ENCODE measurements around the gene OR1L8. TPM values are rescaled to one million over a fixed set of nuclear protein-coding genes. Genes with fewer than 3 reads are reported as not detected.

OR1L8 gene
- polyA plus RNA-seq, 3 donors, result not detected

DNA sequence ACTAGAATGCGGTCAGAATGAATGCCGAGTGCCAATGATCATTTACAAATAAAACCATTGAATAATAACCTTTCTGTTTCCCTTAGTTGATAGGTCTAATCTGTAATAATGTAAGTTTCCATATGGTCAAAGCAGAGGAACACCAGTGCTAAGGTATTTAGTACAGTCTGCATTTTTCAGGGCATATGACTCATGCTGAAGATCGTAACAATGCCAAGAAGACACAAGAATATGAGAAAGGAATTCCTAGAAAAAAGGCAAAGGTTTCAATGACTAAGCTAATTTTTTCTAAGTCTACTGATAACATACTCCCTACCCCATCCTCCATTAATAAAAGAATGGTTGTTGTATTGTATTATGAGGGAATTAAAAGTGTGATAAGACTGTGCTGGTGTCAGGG, 2.8 kb downstream of the OR1L8 start:
- WGBS (ENCODE audit: insufficient coverage), result no CpG with 5 or more reads among the region's 3 CpGs
- peaks cover 0 to 7% (median 0%) of the 10 kb centered on the region in 3 donors for H3K27me3 Mint-ChIP-seq (ENCODE audit: low read depth in 3 of 3)
- no peak overlapping the region for H3K4me3 ChIP-seq (replicated peaks in 1 of 3; ENCODE audit: low read depth in 2 of 3, low read length in 3 of 3)
- H3K4me3 Mint-ChIP-seq, result no peak overlapping the region
- no peaks in the 10 kb centered on the region for H3K36me3 Mint-ChIP-seq
- no peaks in the 10 kb centered on the region for H3K36me3 ChIP-seq (replicated peaks in 1 of 2; ENCODE audit: control insufficient read depth in 1 of 2, insufficient read depth in 2 of 2, low read length in 2 of 2)
- H3K27ac Mint-ChIP-seq, result no peak overlapping the region
- intact Hi-C loops (cut with micrococcal nuclease), result no loop called here
- no peaks in the 10 kb centered on the region for H3K27me3 ChIP-seq (ENCODE audit: control insufficient read depth in 2 of 2, insufficient read depth in 2 of 2, low read length in 2 of 2)
- H3K79me2 ChIP-seq (ENCODE audit: insufficient read depth, low read length), result no peaks in the 10 kb centered on the region
- TF ChIP-seq CTCF (IDR thresholded peaks at IDR 0.05), result no peak
- no peak overlapping the region for H3K4me2 ChIP-seq (replicated peaks; ENCODE audit: extremely low read depth, low read length, poor library complexity, severe bottlenecking)
- peaks cover 0 to 2% of the 10 kb centered on the region in 2 donors for H3K9me3 ChIP-seq (replicated peaks in 1 of 2; ENCODE audit: control insufficient read depth in 1 of 2, insufficient read depth in 1 of 2, low read length in 2 of 2)
- peaks cover 0 to 11% (median 6%) of the 10 kb centered on the region in 7 donors for H3K9me3 Mint-ChIP-seq
- no peaks in the 10 kb centered on the region for H4K20me1 ChIP-seq (ENCODE audit: insufficient read depth, low read length)
- H3K9ac ChIP-seq (ENCODE audit: insufficient read depth, low read length, poor library complexity, severe bottlenecking), result no peak overlapping the region
- no peaks in the 10 kb centered on the region for H3K4me1 Mint-ChIP-seq
- no peak for DNase-seq
- no peaks in the 10 kb centered on the region for H3K4me1 ChIP-seq (ENCODE audit: control insufficient read depth in 1 of 2, insufficient read depth in 2 of 2, low read length in 2 of 2)
- H3K27ac ChIP-seq (ENCODE audit: low read depth in 1 of 2, low read length in 2 of 2), result no peak overlapping the region
- no peak overlapping the region for H2AFZ ChIP-seq (ENCODE audit: insufficient read depth, low read depth, low read length, poor library complexity, severe bottlenecking)

DNA sequence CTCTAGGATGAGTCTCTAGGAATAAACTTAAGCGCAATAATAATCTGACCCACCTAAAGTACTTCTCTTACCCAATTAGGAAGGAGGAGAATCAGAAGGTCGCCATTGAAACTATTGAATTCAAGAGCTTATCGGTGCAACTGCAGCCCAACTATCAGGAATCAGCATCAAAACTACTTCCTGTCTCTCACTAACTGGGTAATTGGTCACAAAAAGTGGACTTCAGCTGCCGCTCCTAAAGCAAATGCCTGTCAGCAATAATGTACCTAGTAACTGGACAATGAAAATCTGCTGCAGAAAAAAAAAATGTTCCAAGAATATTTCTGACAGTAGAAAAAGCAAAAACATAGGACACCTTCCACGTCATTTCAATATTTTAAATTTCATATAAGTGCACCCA, 3.3 kb downstream of the OR1L8 start:
- WGBS (ENCODE audit: insufficient coverage), result no CpG with 5 or more reads among the region's 5 CpGs
- H3K4me3 ChIP-seq (replicated peaks in 1 of 3; ENCODE audit: low read depth in 2 of 3, low read length in 3 of 3), result no peak overlapping the region
- H3K27ac ChIP-seq (ENCODE audit: low read depth in 1 of 2, low read length in 2 of 2), result no peak overlapping the region
- no peak for TF ChIP-seq CTCF (IDR thresholded peaks at IDR 0.05)
- no peaks in the 10 kb centered on the region for H4K20me1 ChIP-seq (ENCODE audit: insufficient read depth, low read length)
- no peaks in the 10 kb centered on the region for H3K79me2 ChIP-seq (ENCODE audit: insufficient read depth, low read length)
- Mint-ChIP-seq H3K9me3 (peaks cover 0 to 11% (median 6%) of the 10 kb centered on the region in 7 donors), H3K4me3 (no peak overlapping the region), H3K4me1 (no peaks in the 10 kb centered on the region), H3K27ac (no peak overlapping the region), H3K27me3 (ENCODE audit: low read depth in 3 of 3) (peaks cover 0 to 7% (median 0%) of the 10 kb centered on the region in 3 donors), H3K36me3 (no peaks in the 10 kb centered on the region)
- H2AFZ ChIP-seq (ENCODE audit: insufficient read depth, low read depth, low read length, poor library complexity, severe bottlenecking), result no peak overlapping the region
- H3K36me3 ChIP-seq (replicated peaks in 1 of 2; ENCODE audit: control insufficient read depth in 1 of 2, insufficient read depth in 2 of 2, low read length in 2 of 2), result no peaks in the 10 kb centered on the region
- H3K9ac ChIP-seq (ENCODE audit: insufficient read depth, low read length, poor library complexity, severe bottlenecking), result no peak overlapping the region
- H3K9me3 ChIP-seq (replicated peaks in 1 of 2; ENCODE audit: control insufficient read depth in 1 of 2, insufficient read depth in 1 of 2, low read length in 2 of 2), result peaks cover 0 to 2% of the 10 kb centered on the region in 2 donors
- H3K27me3 ChIP-seq (ENCODE audit: control insufficient read depth in 2 of 2, insufficient read depth in 2 of 2, low read length in 2 of 2), result no peaks in the 10 kb centered on the region
- H3K4me1 ChIP-seq (ENCODE audit: control insufficient read depth in 1 of 2, insufficient read depth in 2 of 2, low read length in 2 of 2), result no peaks in the 10 kb centered on the region
- no peak for DNase-seq
- no peak overlapping the region for H3K4me2 ChIP-seq (replicated peaks; ENCODE audit: extremely low read depth, low read length, poor library complexity, severe bottlenecking)
- intact Hi-C loops (cut with micrococcal nuclease), result no loop called here
